Keratinocyte (primary cell): Measurements from ENCODE around the gene PLGRKT. TPM values are rescaled to one million over a fixed set of nuclear protein-coding genes. Genes with fewer than 3 reads are reported as not detected.

ENCODE experiments used
- DNase-seq: peaks from one replicate; pipeline ENCODE4 v3.0.0-alpha.2; 2011; ENCODE audit warnings: low read depth, missing footprints, low spot score
- FAIRE-seq: peaks from 2 replicates; lab custom pipeline; 2011; peaks lifted over from hg19 to GRCh38; lab: Jason Lieb, UNC
- H2AFZ ChIP-seq: 2 replicates; pipeline ENCODE4 v1.6.0; 2012; ENCODE audit warnings: low read length, control low read depth, inconsistent platforms; ENCODE audit not compliant: control insufficient read depth
- H3K27ac ChIP-seq: 2 replicates; pipeline ENCODE4 v1.5.1; 2011; ENCODE audit warnings: low read length; ENCODE audit not compliant: control insufficient read depth, insufficient read depth
- H3K27me3 ChIP-seq: 3 replicates; pipeline ENCODE4 v1.6.0; 2011; ENCODE audit warnings: low read length; ENCODE audit not compliant: control insufficient read depth, insufficient read depth; ENCODE audit errors: extremely low read depth
- H3K36me3 ChIP-seq, 2 experiments: 2 replicates in 1 of 2; 3 replicates in 1 of 2; pipeline ENCODE4 v1.5.1; 2011; ENCODE audit warnings: low read length in 2 of 2, mild to moderate bottlenecking in 1 of 2; ENCODE audit not compliant: control insufficient read depth in 2 of 2, insufficient read depth in 2 of 2; ENCODE audit errors: extremely low read depth in 1 of 2
- H3K4me1 ChIP-seq: 3 replicates; pipeline ENCODE4 v1.5.1; 2011; ENCODE audit warnings: low read length; ENCODE audit not compliant: control insufficient read depth, insufficient read depth; ENCODE audit errors: extremely low read depth
- H3K4me2 ChIP-seq: 3 replicates; pipeline ENCODE4 v1.6.0; 2011; ENCODE audit warnings: low read depth, low read length; ENCODE audit not compliant: control insufficient read depth, insufficient read depth; ENCODE audit errors: extremely low read depth
- H3K4me3 ChIP-seq, 3 experiments: fragments of 200-600 bp in 1 of 3; sonication (generic) in 1 of 3; 2 replicates in 2 of 3; 3 replicates in 1 of 3; pipeline ENCODE4 v1.5.1; 2011 to 2016; ENCODE audit warnings: low read length in 3 of 3, mild to moderate bottlenecking in 3 of 3, control low read depth in 2 of 3, inconsistent platforms in 1 of 3, low read depth in 1 of 3, mixed read lengths in 1 of 3, mixed run types in 1 of 3, moderate library complexity in 1 of 3; ENCODE audit not compliant: control insufficient read depth in 2 of 3, insufficient read depth in 2 of 3; ENCODE audit errors: extremely low read depth in 1 of 3
- H3K79me2 ChIP-seq: 2 replicates; pipeline ENCODE4 v1.6.0; 2012; ENCODE audit warnings: low read length; ENCODE audit not compliant: control insufficient read depth, insufficient read depth
- H3K9ac ChIP-seq: 3 replicates; pipeline ENCODE4 v1.6.0; 2011; ENCODE audit warnings: low read length; ENCODE audit not compliant: control insufficient read depth, insufficient read depth; ENCODE audit errors: extremely low read depth
- H3K9me1 ChIP-seq: 3 replicates; pipeline ENCODE4 v1.6.0; 2011; ENCODE audit warnings: low read length; ENCODE audit not compliant: control insufficient read depth, insufficient read depth; ENCODE audit errors: extremely low read depth
- H3K9me3 ChIP-seq: 2 replicates; pipeline ENCODE4 v1.5.1; 2012; ENCODE audit warnings: low read depth, low read length; ENCODE audit not compliant: control insufficient read depth
- H4K20me1 ChIP-seq: 3 replicates; pipeline ENCODE4 v1.6.0; 2011; ENCODE audit warnings: low read length; ENCODE audit not compliant: control insufficient read depth, insufficient read depth; ENCODE audit errors: extremely low read depth
- EZH2 ChIP-seq: IDR thresholded peaks from one replicate; pipeline ENCODE4 v1.6.1; 2012; ENCODE audit warnings: inconsistent platforms, mild to moderate bottlenecking, low read length, moderate library complexity
- dilution Hi-C: fragments of 300-500 bp; cut with MboI; formaldehyde crosslinking; loops from one replicate; pipeline ENCODE4 v1.7.0; 2020; ENCODE audit warnings: low sequenced_read_pairs; ENCODE audit not compliant: extremely low pct_ligation_motif_present
- polyA plus RNA-seq, 5 experiments: library from polyadenylated mRNA; depleted of rRNA in 3 of 5; stranded (reverse) in 3 of 5; stranded (forward) in 1 of 5; unstranded in 1 of 5; fragments of >200 nt; gene quantifications; 1 replicate in 1 of 5; 2 replicates in 3 of 5; 3 replicates in 1 of 5; pipeline versions ENCODE4 v1.2.1 to v1.2.3, GENCODE V29; 2011 to 2012; ENCODE audit warnings: missing spikeins in 2 of 5, low read depth in 1 of 5, low replicate concordance in 1 of 5
- small RNA-seq, 3 experiments: library from RNA; depleted of rRNA; stranded (forward); fragments of <200 nt; gene quantifications; one replicate each; pipeline ENCODE3, GENCODE V24; 2012; ENCODE audit warnings: low read depth in 3 of 3, low replicate concordance in 1 of 3; ENCODE audit not compliant: insufficient read length in 3 of 3
- TF ChIP-seq, protein P1 (sequence below), 3 experiments: IDR thresholded peaks in 1 of 3; conservative IDR thresholded peaks in 1 of 3; optimal IDR thresholded peaks in 1 of 3; 2 replicates in 2 of 3; 3 replicates in 1 of 3; pipeline versions ENCODE3 to v1.5.1; 2011; ENCODE audit warnings: low read length in 3 of 3, mild to moderate bottlenecking in 3 of 3, moderate library complexity in 2 of 3, control low read depth in 1 of 3, inconsistent platforms in 1 of 3; ENCODE audit not compliant: insufficient read depth in 2 of 3; ENCODE audit errors: extremely low read depth in 1 of 3

The PLGRKT gene
- polyA plus RNA-seq, 1 donor (not counting 4 experiments of a cell fraction or from before 2014, with no cell fraction given): 35.2 TPM

DNA sequence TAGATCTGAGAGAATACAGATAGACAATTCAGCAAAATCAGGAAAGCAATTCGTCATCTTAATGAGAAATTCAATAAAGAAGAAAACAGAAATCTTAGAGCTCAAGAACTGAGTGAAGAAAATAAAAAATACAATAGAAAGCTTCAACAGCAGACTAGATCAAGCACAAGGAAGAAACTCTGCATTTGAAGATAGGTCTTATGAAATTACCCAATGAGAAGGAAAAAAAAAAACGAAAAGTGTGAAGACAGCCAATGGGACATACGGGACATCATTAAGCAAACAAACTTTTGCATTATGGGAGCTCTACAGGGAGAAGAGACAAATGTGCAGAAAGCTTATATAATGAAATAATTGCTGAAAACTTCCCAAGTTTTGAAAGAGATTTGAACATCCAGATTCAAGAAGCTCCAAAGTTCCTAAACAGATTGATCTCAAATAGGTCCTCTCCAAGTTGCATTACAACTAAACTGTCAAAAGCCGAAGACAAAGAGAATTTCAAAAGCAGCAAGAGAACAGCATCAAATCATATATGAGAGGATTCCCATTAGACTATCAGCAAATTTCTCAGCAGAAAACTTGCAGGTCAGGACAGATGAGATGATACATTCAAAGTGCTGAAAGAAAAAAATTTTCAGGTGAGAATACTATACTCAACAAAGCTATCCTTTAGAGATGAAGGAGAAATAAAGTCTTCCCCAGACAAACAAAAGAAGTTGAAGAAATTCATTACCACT is 122.4 kb downstream of the PLGRKT start:
- H3K9me3 ChIP-seq: no peaks in the 10 kb centered on the region
- no peak overlapping the region for H3K9ac ChIP-seq
- FAIRE-seq (no peak), DNase-seq (no peak)
- peaks cover 3% of the 10 kb centered on the region for H3K27me3 ChIP-seq
- no peaks in the 10 kb centered on the region for H3K4me1 ChIP-seq
- no peak for TF ChIP-seq EZH2
- TF ChIP-seq, protein P1, sequence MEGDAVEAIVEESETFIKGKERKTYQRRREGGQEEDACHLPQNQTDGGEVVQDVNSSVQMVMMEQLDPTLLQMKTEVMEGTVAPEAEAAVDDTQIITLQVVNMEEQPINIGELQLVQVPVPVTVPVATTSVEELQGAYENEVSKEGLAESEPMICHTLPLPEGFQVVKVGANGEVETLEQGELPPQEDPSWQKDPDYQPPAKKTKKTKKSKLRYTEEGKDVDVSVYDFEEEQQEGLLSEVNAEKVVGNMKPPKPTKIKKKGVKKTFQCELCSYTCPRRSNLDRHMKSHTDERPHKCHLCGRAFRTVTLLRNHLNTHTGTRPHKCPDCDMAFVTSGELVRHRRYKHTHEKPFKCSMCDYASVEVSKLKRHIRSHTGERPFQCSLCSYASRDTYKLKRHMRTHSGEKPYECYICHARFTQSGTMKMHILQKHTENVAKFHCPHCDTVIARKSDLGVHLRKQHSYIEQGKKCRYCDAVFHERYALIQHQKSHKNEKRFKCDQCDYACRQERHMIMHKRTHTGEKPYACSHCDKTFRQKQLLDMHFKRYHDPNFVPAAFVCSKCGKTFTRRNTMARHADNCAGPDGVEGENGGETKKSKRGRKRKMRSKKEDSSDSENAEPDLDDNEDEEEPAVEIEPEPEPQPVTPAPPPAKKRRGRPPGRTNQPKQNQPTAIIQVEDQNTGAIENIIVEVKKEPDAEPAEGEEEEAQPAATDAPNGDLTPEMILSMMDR (optimal IDR thresholded peaks at IDR 0.05 in 1 of 3, IDR thresholded peaks at IDR 0.05 in 1 of 3, conservative IDR thresholded peaks at IDR 0.05 in 1 of 3; ENCODE audit: extremely low read depth in 1 of 3, insufficient read depth in 2 of 3, low read length in 3 of 3): no peak
- H3K9me1 ChIP-seq: no peaks in the 10 kb centered on the region
- no peak overlapping the region for H3K4me3 ChIP-seq
- no peak overlapping the region for H3K27ac ChIP-seq
- dilution Hi-C loops: no loop called here
- no peaks in the 10 kb centered on the region for H3K79me2 ChIP-seq
- H2AFZ ChIP-seq: no peak overlapping the region
- H3K4me2 ChIP-seq: no peak overlapping the region
- no peaks in the 10 kb centered on the region for H4K20me1 ChIP-seq
- no peaks in the 10 kb centered on the region for H3K36me3 ChIP-seq

DNA sequence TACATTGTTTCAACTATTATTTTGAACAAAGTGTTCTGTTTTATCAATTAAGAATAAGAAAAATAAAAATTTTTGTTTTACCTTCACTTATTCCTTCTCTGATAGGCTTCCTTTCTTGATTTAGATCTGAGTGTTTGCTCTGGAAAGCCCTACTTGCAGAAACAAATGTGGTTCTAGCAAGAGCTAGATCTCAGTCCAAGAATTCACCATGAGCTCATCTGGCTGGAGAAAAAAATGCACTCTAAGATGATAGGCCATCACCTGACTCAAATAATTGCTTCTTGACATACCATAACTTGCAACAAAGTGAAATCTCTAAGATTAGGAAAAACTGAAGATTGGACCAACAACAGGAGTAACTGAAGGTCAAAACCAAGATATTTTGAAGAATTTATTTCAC is 126.9 kb downstream of the PLGRKT start:
- H3K9ac ChIP-seq: no peak overlapping the region

More for the DNA sequence above, 126.9 kb downstream of the PLGRKT start:
- no peaks in the 10 kb centered on the region for H4K20me1 ChIP-seq
- H3K9me3 ChIP-seq: no peaks in the 10 kb centered on the region
- dilution Hi-C loops: no loop called here
- no peaks in the 10 kb centered on the region for H3K79me2 ChIP-seq
- H3K4me3 ChIP-seq: no peak overlapping the region
- no peaks in the 10 kb centered on the region for H3K36me3 ChIP-seq
- FAIRE-seq: no peak
- no peak overlapping the region for H3K27ac ChIP-seq
- H3K9me1 ChIP-seq: no peaks in the 10 kb centered on the region
- H3K27me3 ChIP-seq: peaks cover 3% of the 10 kb centered on the region
- H3K4me2 ChIP-seq: no peak overlapping the region
- no peak overlapping the region for H2AFZ ChIP-seq
- no peaks in the 10 kb centered on the region for H3K4me1 ChIP-seq
- no peak for DNase-seq
- no peak for TF ChIP-seq EZH2
- TF ChIP-seq, protein P1 (optimal IDR thresholded peaks at IDR 0.05 in 1 of 3, IDR thresholded peaks at IDR 0.05 in 1 of 3, conservative IDR thresholded peaks at IDR 0.05 in 1 of 3; ENCODE audit: extremely low read depth in 1 of 3, insufficient read depth in 2 of 3, low read length in 3 of 3): no peak

Small RNA genes within 50 kb of the gene (small RNA-seq; reads per million reads assigned to genes)
- gene AL135786.1 (0 reads per million in 3 experiments), gene HMGN2P31 (0 reads per million in 3 experiments)

Other genes starting within 250 kb of the PLGRKT start
- gene INSL4, start 206.5 kb downstream of the PLGRKT start, polyA plus RNA-seq: 0.04 TPM in 1 of 3 replicates, not detected in the others
- gene RLN2, start 133.2 kb downstream of the PLGRKT start, polyA plus RNA-seq: 0.41 to 0.98 TPM (median 0.68 TPM) in 3 replicates
- 0.10 to 0.19 TPM in 2 of 3 replicates, not detected in the other for gene RLN1, start 98.0 kb downstream of the PLGRKT start, polyA plus RNA-seq
- gene CD274, start 12.6 kb upstream of the PLGRKT start, polyA plus RNA-seq: 15.5 to 36.3 TPM (median 18.9 TPM) in 3 replicates
- gene PDCD1LG2, start 72.6 kb upstream of the PLGRKT start, polyA plus RNA-seq: 14.7 to 20.2 TPM (median 18.8 TPM) in 3 replicates
- gene RIC1, start 191.2 kb upstream of the PLGRKT start, polyA plus RNA-seq: 17.2 to 20.5 TPM (median 19.6 TPM) in 3 replicates